Stimulated activated CD8-positive, alpha-beta memory T cell treated with anti-CD3 and anti-CD28 coated beads, Interleukin-4, amount 100 ng/mL, for 1 hour (primary cell): ENCODE results near the gene RPS28.
A peak's percentile ranks its signal among the peaks of the same experiment; 100 is the strongest.
"Not testable (repeated sequence)": the region's sequence is repeated elsewhere in the genome, so short reads cannot be mapped to it uniquely, and the experiment has no call there.

Experiments
- DNase-seq, 2 donors: peaks; one replicate each; pipeline ENCODE4 v3.0.0-alpha.2; 2020; ENCODE audit warnings: low read depth in 2 of 2, low spot score in 1 of 2

Gene RPS28

GRCh38 chr19:8341504-8341903 lies 20.2 kb downstream of the RPS28 start:
- DNase-seq, result not testable (repeated sequence)

GRCh38 chr19:8342316-8342683 lies 21.0 kb downstream of the RPS28 start:
- no peak for DNase-seq

- DNase-seq, result peak; percentile 75 to 84
These were observed 21.6 kb downstream of the RPS28 start, which contains the start of gene KANK3 for GRCh38 chr19:8342684-8343482. TSS of gene KANK3 (minus strand) at chr19:8343262. CDS start at chr19:8337828, 5,434 bp downstream.

DNA sequence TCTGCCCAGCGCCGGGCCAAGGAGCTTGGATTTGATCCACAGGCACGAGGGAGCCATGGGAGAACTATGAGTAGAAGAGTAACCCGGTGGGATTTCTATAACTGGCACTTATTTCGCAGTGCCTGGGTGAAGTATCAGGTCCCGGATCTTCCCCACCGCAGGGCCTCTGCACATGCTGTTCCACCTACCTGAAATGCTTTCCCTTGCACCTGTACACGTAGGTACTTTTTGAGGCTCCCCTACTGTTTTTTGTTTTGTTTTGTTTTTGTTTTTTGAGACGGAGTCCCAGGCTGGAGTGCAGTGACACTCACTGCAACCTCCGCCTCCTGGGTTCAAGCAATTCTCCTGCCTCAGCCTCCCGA lies 22.2 kb downstream of the RPS28 start:
- no peak for DNase-seq

DNA sequence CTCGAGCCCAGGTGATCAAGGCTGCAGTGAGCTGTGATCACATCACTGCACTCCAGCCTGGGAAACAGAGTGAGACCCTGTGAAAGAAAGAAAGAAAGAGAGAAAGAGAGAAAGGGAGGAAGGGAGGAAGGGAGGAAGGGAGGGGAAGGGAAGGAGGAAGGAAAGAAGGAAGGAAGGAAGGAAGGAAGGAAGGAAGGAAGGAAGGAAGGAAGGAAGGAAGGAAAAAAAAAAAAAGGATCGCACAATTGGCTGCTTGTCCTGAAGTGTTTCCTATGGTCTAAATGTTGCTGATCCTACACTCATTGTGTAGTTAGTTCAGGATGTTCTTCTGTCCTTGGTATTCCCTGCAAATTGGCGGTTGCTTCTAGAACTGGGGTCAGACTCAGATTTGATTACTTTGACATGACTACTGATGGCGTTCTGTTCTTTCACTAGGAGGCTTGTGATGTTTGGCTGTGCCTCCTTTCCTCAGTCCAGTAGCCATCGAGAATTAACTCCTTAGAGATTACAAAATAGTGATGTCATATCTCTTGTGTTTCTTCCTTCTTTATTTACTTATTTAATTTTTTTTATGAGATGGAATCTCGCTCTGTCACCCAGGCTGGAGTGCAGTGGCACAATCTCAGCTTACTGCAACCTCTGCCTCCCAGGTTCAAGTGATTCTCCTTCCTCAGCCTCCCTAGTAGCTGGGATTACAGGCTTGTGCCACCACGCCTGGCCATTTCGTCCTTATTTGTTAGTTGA lies 28.5 kb downstream of the RPS28 start:
- DNase-seq, result not testable (repeated sequence)

- DNase-seq, result no peak
These were observed 31.0 kb downstream of the RPS28 start for GRCh38 chr19:8352134-8352827.

GRCh38 chr19:8352845-8353244 lies 31.5 kb downstream of the RPS28 start:
- DNase-seq, result not testable (repeated sequence)

- DNase-seq, result no peak
These were observed 34.5 kb downstream of the RPS28 start for GRCh38 chr19:8355631-8356402.

- DNase-seq, result no peak
These were observed 35.8 kb downstream of the RPS28 start for GRCh38 chr19:8357007-8357521.

DNA sequence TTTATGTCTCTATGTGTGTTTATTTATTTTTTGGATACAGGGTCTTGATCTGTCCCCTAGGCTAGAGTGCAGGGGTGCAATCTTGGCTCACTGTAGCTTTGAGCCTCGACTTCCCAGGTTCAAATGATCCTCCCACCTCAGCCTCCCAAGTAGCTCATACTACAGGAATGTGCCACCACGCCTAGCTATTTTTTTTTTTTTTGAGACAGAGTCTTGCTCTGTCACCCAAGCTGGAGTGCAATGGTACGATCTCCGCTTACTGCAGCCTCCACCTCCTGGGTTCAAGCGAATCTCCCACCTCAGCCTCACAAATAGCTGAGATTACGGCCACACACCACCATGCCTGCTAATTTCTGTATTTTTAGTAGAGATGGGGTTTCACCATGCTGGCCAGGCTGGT lies 37.7 kb downstream of the RPS28 start:
- DNase-seq, result no peak

- DNase-seq, result no peak
These were observed 38.9 kb downstream of the RPS28 start for GRCh38 chr19:8360196-8360595.

- no peak for DNase-seq
These were observed 40.9 kb downstream of the RPS28 start for GRCh38 chr19:8361921-8362793.

- DNase-seq, result peak in 1 of 2 donors; percentile 9
These were observed 42.8 kb downstream of the RPS28 start, which contains the start of gene ANGPTL4 for GRCh38 chr19:8363803-8364771. TSS of gene ANGPTL4 (plus strand) at chr19:8364155. CDS start at chr19:8364322, 167 bp downstream.

GRCh38 chr19:8366121-8366581 lies 44.9 kb downstream of the RPS28 start:
- no peak for DNase-seq

GRCh38 chr19:8366961-8367326 lies 45.6 kb downstream of the RPS28 start:
- no peak for DNase-seq

- no peak for DNase-seq
These were observed 46.2 kb downstream of the RPS28 start for GRCh38 chr19:8367327-8368001.

DNA sequence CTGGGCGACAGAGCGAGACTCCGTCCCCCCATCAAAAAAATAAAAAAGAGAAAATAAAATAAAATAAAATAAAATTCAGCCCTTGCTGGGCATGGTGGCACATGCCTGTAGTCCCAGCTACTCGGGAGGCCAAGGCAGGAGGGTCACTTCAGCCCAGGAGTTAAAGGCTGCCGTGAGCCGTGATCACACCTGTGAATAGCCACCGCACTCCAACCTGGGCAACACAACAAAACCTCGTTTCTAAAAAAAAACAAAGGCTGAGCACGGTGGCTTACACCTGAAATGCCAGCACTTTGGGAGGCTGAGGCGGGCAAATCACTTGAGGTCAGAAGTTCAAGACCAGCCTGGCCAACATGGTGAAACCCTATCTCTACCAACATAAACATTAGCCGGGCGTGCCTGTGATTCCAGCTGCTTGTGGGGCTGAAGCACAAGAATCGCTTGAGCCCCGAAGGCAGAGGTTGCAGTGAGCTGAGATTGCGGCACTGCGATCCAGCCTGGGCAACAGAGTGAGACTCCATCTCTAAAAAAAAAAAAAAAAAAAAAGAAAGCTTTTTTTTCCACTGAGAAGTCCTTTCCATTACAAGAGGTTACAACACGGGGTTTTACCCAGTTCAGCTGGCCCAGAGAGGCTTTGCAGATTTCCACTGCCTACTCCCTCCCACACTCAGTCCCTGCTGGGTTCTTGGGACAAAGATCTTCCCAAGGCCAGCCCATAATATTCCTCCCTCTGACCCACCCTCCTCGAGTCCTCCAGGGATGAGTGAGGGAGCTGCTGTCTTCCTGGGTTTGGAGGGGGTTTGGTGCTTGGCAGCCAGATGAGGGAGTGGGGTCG lies 49.1 kb downstream of the RPS28 start:
- DNase-seq, result no peak
